NB4 (cell line): Measurements from ENCODE around the gene FOXJ3.

ENCODE experiments used
- CTCF ChIP-seq: IDR thresholded peaks from one replicate; pipeline ENCODE4 v1.5.1; 2012; ENCODE audit warnings: low read depth, low read length
- MYC ChIP-seq: IDR thresholded peaks from 2 replicates; pipeline ENCODE4 v1.6.1; 2011; ENCODE audit warnings: low read depth, low read length
- POLR2A ChIP-seq: IDR thresholded peaks from 2 replicates; pipeline ENCODE4 v1.6.1; 2011; ENCODE audit warnings: mild to moderate bottlenecking; ENCODE audit not compliant: insufficient read length; ENCODE audit errors: extremely low read depth
- TF ChIP-seq, protein P1 (sequence below): IDR thresholded peaks from 2 replicates; pipeline ENCODE4 v1.6.1; 2011; ENCODE audit warnings: low read depth, low read length

- TF ChIP-seq CTCF (no peak), MYC (no peak), POLR2A (no peak)
- TF ChIP-seq, protein P1, sequence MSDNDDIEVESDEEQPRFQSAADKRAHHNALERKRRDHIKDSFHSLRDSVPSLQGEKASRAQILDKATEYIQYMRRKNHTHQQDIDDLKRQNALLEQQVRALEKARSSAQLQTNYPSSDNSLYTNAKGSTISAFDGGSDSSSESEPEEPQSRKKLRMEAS = no peak
Measured at GRCh38 chr1:42311897-42312296, 23.1 kb downstream of the FOXJ3 start.
